GM12873 (cell line): Measurements from ENCODE around the gene EEF1AKMT4.

Experiments used
- TF ChIP-seq, protein P1 (sequence below): IDR thresholded peaks from 2 replicates; pipeline ENCODE4 v1.5.1; 2012; ENCODE audit warnings: low read depth, mild to moderate bottlenecking, moderate library complexity, low read length, control low read depth; ENCODE audit not compliant: insufficient read depth; ENCODE audit errors: missing control alignments

EEF1AKMT4 gene

DNA sequence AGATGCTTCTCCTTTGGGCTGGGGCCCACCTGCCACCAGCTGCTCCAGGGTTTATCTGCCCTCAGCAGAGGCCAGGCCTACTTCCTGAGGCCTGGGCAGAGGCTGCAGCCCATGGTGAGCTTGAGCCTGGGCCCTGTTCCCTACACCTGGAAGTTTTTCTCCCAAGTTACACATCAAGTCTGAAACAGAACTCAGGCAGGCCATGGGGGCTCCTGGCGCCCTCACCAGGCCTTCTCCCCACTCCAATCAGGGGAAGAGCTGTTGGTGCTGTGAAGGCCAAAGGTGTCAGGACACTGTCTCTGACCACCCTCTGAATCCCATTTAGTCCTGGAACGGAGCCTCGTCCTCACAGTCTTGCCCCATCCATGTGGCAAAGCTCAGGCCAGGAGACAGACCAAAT lies 12.8 kb upstream of the EEF1AKMT4 start:
- TF ChIP-seq, protein P1, sequence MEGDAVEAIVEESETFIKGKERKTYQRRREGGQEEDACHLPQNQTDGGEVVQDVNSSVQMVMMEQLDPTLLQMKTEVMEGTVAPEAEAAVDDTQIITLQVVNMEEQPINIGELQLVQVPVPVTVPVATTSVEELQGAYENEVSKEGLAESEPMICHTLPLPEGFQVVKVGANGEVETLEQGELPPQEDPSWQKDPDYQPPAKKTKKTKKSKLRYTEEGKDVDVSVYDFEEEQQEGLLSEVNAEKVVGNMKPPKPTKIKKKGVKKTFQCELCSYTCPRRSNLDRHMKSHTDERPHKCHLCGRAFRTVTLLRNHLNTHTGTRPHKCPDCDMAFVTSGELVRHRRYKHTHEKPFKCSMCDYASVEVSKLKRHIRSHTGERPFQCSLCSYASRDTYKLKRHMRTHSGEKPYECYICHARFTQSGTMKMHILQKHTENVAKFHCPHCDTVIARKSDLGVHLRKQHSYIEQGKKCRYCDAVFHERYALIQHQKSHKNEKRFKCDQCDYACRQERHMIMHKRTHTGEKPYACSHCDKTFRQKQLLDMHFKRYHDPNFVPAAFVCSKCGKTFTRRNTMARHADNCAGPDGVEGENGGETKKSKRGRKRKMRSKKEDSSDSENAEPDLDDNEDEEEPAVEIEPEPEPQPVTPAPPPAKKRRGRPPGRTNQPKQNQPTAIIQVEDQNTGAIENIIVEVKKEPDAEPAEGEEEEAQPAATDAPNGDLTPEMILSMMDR: no peak

DNA sequence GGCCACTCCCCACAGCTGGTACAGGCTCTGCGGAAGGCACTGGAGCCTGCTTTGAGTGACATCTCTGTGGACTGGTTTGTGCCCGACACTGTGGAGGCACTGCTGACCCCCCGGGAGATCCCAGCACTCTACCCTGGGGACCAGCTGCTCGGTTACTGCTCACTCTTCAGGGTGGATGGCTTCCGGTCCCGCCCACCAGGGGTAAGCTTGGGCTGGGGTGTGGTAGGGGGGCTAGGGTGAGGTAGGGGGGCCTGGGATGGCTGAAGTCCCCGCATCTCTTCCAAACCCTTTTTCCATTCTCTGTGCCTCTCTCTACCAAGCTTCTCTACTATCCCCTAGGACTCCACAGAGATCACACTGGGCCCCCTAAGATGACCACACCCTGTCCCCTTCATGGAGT lies 12.3 kb upstream of the EEF1AKMT4 start:
- TF ChIP-seq, protein P1: no peak

DNA sequence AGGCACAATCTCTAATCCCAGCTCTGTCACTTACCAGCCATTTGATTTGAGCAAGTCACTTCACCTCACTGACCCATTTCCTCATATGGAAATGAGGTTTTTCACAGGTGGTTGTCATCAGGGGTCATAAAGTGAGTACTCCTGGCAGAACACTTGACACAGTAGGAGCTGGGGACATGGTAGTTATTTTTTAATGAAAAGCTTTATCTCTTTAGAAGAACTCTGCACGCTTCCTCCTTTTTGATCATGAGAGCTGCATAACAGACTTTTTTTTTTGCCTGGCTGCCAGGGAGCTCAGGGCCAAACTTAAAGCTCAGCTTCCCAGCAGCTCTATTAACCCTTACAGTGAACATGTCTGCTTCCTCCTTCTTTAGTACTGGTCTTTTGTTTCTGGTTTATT lies 11.7 kb upstream of the EEF1AKMT4 start:
- TF ChIP-seq, protein P1: no peak

DNA sequence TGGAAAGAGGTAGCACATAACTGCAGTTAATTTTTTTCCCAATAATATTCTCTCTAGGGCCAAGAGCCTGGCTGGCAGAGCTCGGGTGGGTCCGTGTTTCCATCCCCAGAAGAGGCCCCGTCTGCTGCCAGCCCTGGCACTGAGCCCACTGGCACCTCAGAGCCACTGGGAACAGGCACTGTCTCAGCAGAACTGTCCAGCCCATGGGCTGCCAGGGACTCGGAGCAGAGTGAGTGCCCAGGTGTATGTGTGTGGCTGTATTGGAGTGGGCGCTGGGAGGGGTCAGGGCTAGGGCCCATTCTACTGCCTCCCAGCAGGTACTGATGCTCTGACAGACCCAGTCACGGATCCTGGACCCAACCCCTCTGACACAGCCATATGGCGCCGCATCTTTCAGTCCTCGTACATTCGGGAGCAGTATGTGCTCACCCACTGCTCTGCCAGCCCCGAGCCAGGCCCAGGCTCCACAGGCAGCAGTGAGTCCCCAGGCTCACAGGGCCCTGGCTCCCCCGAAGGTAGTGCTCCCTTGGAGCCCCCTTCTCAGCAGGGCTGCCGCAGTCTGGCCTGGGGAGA lies 11.1 kb upstream of the EEF1AKMT4 start:
- TF ChIP-seq, protein P1: no peak

DNA sequence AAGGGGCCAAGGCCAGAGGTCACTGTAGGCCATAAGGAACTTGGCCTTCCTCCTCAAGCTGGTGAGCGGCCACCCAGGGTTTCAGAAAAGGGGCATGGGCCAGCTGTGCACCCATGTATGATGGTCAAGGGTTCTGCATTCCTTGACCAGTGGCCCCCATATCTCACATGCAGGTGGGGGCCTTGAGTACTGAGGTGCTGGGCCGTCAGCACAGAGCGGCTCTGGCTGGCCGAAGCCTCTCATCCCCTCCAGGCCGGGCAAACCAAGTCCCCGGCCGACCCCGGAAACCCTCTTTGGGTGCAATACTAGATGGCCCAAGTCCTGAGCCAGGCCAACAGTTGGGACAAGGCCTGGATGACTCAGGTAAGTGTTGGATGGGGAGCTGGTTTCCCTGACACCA lies 10.3 kb upstream of the EEF1AKMT4 start:
- TF ChIP-seq, protein P1: no peak

DNA sequence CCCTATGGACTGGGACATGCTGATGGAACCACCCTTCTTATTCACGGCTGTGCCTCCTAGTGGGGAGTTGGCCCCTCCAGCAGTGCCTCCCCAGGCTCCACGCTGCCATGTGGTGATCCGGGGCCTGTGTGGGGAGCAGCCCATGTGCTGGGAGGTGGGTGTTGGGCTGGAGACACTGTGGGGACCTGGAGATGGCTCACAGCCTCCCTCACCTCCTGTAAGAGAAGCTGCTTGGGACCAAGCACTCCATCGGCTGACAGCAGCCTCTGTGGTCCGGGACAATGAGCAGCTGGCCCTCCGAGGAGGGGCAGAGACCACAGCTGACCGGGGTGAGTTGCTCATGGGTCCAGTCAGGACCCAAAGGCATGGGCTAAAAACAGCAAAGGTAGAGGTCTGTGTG lies 9.8 kb upstream of the EEF1AKMT4 start:
- TF ChIP-seq, protein P1: no peak

DNA sequence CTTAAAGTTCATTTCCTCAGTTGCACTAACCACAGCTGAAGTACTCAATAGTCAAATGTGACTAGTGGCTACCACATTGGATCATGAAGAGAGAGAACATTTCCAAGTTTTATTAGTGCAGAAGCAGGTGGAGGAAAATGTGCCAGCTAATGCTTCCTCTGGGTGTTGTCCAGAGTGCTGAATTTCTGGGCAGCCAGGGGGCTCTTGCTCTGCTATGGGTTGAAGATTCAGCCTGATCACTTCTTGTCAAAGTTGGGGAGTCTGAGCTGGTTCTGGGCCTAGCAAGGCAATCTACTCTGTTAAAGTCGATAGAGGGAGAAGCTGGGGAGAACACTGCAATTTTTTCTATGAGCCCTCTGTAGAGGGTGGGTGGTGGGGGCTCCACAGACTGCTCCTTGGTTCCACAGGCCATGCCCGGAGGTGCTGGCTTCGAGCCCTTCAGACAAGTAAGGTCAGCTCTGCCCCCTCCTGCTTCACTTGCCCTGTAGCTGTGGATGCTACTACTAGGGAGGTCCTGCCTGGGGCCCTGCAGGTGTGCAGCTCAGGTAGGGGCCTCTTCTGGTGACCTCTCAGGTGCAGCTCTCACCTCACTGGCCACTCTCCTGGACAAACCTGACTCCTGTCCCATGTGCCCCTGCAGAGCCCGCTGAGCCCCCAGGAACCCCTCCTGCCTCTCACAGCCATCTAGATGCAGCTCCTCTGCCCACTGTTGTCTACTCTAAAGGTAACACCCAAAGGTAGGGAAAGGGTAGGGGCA lies 8.9 kb upstream of the EEF1AKMT4 start:
- TF ChIP-seq, protein P1: no peak
